Measurements from ENCODE around the gene RMRP.

- TF ChIP-seq CTCF (IDR thresholded peaks at IDR 0.05) (no peak), POLR2AphosphoS5 (IDR thresholded peaks at IDR 0.05) (peak; percentile 29), EP300 (IDR thresholded peaks at IDR 0.05) (no peak)
Measured at GRCh38 chr9:35661756-35662350, 4.0 kb upstream of the RMRP start.
